GM04504 (cell line): ENCODE data around the gene HDAC5.
"Not testable (repeated sequence)": the region's sequence is repeated elsewhere in the genome, so short reads cannot be mapped to it uniquely, and the experiment has no call there.

Experiments used
- DNase-seq: peaks from one replicate; pipeline ENCODE4 v3.0.0-alpha.2; 2012; ENCODE audit warnings: low read depth

Gene HDAC5

DNA sequence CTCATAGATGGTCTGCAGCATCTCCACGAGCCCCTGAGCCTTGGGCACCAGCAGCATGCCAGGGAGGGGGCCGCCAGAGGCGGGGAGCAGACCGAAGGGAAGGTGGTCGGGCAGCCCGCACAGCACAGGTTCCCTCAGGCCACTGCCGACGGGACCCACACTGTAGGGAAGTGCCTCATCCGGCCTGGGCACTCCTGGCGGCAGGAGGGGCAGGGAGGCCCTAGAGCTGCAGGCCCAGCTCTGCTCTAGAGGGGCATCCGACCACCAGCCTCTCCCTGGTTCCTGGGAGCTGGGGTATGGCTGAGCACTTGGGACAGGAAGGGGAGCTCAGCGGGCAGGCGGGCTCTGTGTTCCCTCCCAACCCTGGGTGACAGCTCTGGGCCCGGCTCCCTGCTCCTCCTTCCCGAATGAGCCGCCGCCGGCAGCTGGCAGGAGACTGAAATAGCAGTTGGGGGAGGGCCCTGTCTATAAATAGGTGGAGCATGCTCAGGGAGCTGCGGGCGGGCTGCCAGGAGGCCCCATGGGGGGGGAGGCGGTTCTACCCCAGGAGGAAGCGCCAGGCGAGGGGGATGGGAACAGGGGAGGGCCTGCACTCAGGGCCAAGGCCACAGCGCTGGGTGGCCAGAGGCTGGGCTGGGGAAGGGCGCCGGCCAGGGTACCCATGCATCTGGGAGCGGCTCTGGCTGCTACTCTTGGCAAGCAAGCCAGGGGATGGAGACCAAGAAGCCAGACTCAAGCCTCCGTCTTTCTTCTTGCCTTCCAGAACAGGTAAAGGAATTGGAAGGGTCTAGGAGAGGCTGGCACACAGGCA, 12.4 kb downstream of the HDAC5 start:
- peak; percentile 87 for DNase-seq

DNA sequence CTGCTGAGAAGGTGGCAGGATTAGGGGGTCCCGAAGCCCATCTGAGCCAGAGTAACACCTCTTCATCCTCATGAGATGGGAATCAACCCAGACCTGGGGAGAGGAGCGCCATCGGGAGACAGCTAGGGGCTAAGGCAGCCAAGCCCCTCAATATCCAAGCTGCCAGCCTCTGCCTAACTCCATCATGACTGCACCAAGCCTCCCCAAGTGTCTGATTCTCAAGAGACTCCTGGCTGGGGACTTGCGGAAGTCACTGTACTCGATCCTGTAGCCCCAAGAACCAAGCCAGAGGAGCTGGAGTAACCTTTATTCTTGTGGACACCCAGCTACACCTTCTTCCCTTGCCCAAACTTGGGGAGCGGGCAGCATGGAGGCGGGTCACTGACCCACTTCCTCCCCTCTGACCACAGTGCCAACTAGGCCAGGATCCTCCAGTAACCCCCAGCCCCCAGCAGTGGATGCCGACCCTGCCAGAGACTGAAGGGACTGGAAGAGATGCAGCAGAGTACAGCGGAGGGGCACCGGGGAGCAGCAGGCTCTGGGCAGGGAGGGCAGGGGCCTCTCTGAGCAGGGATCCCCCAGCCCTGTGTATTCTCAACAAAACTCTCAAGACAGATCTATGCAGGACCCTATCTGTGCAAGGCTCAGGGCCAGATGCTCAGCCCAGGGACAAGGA, 13.3 kb downstream of the HDAC5 start:
- DNase-seq, result no peak

DNA sequence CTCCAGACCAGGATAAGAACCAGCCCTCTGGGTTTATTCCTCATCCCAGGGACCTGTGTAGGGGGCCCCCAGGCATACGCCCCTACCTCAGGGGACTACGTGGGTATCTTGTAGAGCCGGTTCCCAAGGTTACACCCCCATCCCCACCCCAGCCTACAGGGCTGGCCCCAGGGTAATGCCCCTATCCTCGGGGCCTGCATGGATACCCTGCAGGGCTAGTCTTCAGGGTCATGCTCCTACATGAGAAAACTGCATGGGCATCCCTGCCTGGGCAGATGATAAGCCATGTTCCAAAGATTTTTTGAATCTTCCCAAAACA, 14.2 kb downstream of the HDAC5 start:
- DNase-seq, result no peak

DNA sequence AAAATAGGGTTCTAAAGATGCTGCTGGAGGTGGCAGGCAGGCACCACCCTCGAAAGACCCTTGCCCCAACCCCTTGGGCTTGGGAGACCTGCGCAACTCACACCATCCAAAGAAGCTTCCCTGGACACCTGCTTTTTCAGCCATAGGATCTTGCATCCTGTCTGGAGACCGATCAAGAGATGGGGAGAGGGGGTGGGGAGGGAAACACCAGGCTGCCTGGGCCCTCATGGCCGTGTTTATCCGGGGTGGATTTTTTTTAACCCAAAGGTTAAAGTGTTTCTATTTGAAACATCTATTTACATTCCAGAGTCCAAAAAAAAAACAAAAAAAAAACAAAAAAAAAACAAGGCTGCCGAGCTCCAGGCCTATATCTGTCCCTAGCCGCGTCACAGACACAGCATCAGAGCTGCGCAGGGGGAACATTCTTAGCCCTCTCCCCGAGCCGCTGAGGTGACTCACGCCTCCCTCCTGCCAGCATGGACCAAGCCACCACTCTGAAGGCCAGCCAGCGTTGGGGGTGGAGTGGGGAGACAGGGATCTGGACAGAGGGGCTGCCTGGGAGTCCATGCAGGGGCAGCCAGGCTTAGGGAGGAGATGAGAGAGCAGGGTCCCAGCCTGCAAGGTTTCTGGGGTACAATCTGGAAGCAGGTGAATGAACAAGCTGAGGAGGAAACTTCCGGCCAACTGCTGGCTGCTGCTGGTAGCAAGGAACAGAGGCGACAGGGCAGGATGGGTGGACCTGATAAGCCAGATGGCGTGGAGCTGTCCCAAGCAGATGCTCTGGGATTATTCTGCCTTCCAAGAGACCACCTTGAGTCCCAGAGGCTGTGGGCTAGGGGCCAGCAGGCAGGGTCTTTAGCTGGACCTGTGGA, 14.8 kb downstream of the HDAC5 start:
- DNase-seq, result peak; percentile 94

DNA sequence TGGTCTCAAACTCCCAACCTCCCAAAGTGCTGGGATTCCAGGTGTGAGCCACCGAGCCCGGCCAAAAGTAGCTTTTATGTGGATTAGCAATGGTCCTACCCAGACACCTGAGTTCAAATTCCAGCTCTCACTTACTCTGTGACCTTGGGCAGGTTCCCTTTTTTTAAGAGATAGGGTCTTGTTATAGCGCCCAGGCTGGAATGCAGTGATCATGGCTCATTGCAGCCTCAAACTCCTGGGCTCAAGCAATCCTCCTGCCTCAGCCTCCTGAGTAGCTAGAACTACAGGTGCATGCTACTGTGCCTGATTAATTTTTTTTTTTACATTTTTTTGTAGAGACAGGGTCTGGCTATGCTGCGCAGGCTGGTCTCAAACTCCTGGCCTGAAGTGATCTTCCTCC, 16.6 kb downstream of the HDAC5 start:
- no peak for DNase-seq

DNA sequence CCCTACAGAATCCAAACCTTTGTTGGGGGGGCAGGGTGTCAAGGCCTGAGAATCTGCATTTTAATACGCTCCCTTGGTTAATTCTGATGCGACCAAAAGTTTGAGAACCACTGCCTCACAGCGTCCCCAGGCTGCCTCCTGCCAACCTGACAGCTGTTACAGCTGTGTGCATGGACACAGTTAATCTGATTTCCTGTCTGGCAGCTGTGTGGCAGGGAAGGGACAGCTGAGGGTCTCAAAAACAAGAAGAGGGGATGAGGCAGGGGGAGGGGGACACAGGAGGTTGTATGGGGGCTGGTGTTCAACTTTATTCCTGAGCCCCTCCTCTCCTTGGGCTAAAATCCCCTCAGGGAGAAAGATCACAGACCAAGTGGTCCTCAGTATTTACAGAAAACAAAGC, 17.5 kb downstream of the HDAC5 start:
- no peak for DNase-seq

DNA sequence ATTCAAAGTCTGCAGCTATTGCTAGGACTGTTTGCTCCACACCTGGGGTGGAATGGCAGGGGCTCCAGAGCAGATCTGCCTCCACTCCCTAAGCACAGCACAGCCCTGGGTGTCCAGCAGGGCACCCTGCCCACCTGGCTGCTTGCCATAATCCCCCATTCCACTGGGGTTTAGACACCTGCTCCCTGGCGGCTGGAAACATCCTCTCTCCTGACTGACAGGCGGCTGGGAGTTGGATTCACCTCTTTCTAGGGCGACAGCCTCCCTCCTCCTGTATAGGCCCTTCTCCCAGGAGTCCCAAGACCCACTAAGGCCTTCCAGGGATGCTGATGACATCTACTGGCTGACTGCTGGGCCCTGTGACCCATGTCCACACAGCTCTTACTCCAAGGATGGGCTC, 18.0 kb downstream of the HDAC5 start:
- DNase-seq, result no peak

DNA sequence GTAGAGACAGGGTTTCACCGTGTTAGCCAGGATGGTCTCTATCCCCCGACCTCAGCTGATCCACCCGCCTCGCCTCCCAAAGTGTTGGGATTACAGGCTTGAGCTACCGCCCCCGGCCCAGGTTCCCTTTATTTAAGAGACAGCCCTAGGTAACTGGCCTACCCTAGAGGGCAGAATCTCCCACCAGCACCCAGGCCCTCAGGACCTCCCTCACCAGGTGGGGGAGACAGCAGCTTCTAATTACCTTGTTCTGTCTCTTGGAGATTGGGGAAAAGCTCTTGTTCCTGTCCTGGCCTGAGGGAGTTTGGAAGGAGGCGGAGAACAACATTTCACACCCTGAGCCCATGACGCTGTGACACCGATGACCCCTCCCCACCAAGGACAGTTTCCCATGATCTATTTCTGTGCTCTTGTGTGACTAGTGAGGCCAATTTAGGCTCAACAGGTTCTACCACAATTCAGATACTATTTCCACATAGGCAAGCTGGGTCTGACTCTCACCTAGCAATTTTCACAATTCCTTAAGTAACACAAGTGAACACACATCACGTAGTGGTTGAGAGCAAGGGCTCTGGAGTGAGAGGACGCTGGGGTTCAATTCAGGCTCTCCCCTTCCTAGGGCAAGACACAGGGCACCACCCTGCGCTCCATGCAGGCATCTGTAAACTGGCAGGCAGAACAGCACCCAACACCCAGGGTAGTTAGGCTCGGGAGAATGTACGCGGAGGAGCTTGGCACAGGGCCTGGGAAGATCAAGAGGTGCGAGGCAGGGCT, 20.4 kb downstream of the HDAC5 start:
- no peak for DNase-seq

DNA sequence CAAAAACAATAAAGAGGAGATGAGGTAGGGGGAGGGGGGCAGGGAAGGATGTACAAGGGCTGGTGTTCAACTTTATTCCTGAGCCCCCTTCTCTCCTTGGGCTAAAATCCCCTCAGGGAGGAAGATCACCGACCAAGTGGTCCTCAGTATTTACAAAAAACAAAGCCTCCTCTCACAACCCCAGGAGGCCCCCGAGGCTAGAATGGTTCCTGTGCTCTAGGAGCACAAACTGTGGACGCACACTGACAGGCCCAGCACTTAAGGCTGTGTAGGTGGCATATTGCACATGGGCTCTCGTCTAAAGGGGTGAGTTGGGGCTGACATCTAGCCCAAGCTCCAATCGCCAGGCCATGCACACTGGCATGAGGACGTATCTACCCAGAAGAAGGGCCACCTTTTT, 21.6 kb downstream of the HDAC5 start:
- not testable (repeated sequence) for DNase-seq

DNA sequence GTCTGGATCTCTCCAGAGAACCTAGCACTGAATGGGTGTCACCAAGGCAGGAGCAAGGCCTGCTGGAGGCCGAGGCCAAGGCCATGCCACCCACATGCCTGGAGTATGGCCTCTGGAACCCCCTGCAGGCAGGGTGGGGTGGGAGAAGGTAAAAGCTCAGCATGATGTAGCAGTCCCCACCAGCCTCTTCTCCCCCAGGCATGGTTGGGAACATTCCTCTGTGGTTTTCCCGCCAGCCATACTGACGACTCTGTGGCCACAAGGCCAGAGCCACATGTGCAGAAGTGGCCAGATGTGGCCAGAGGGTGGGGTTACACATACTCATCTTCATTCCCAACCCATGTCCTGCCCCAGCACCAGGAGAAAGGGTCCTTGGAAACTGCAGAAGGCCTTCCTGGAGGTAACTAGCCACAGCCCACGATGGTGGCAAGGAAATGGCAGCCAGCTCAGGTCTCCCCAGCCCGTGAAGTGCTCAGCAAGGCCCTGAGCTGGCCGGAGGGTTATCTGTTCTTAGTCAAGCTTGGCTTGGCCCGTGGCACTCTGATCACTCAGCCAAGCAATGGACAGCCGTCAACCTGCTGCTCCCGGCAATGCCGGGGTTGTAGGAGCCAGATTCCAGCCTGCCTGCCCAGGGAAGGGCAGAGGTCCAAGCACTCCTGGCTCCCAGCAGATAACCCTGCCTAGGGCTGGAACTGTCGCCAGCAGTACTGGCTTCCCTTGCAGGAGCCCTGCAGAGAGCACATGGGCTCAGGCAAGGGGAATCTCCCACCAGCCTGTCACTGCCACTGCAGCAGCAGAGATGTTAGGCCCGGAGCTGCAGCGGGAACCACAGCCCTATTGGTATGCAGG, 26.1 kb downstream of the HDAC5 start:
- peak; percentile 57 for DNase-seq

DNA sequence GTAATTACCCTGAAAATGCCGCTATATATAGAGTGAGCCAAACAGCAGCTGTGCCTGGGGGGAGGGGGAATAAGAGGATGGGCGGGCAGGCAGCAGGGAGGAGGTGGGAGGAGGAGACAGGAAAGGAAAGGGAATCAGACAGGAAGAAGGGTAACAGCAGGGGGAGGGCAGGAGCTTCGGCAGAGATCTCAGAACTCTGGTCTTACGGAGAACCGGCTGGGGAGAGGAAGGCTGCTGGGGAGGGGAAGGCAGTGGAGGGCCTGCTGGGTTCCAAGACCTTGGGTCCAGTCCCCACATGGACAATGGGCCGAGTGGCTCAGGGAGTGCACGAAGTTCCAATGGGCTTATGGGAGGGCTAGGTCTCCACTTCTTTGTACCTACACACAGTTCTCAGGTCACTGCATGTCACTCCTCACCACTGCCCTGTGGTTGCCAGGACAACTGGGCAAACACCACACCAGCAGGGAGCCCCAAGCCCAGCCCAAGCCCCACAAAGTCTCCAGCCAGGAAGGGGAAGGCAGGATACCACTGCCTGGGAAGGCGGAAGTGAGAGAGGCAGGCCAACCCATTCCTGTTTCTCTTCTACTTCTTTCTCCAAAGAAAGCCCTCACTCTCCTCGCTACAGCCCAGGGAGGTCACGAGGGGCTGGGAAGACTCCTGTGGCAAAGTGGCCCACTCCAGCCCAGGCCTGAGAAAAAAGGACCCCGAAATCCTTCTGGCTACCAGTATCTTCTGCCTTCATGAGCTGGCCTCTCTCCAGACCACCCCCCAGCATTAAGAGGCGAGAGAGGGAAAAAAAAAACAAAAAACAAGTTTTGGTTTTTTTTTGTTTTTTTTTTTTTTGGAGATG, 27.6 kb downstream of the HDAC5 start:
- DNase-seq, result peak; percentile 85

DNA sequence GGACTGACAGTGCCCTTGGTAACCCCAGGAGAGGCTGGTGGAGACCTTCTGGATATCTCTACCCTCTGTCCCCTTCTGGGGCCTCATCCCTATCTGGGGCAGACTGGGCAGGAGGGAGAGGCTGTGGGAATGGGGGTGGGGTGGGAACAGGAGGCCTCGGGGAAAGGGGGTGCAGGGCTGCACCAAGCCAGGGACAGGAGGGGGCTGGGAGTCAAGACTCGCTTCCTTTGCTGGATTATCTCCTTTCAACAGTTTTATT, 28.1 kb downstream of the HDAC5 start:
- no peak for DNase-seq

DNA sequence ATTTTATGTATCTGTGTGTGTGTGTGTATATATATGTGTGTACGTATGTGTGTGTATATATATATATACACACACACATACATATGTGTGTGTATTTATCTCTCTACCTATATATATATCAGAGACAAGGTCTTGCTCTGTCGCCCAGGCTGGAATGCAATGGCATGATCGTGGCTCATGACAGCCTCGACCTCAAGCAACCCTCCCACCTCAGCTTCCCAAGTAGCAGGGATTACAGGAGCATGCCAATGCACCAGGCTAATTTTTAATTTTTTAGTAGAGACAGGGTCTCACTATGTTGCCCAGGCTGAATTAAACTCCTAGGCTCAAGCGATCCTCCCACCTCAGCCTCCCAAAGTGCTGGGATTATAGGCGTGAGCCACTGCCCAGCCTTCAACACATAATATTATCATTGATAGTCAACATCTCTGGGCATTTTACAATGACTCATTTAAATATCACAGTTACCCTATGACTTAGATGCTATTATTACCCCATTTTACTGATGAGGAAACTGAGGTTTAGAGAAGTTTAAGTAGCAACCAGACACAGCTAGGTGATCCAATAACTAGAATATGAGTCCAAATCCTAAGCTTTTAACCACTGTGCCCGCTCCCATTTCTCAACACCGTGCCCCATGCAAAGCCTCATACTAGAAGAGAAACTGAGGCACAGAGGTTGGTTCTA, 28.6 kb downstream of the HDAC5 start:
- no peak for DNase-seq

DNA sequence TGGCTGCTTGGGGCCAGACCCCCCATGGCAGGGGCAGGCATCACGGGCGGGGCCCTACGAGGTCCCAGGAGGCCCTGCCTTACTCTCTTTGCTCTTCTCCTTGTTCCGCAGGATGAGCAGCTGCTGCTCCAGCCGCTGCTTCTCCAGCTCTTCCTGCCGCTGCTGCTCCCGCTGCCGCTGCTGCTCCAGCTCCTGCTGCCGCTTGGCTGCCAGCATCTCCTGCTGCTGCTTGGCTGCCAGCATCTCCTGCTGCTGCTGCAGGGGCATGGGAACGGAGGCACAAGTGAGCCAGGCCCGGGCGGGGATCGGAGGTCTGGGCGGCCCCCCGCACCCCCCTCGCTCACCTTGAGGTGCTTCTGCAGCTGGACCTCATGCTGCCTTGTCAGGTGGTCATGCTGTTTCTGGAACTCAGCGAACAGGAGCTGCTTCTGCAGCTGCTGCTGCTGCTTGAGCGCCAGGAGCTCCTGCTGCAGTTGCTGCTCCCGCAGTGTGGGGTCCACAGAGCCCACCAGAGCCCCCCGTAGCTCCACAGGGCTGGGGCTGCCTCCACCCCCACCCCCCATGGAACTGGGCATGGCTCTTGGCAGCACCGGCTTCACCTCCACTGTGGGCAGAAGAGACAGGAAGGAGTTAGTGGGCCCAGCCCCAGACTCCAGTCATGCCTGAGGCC, 30.1 kb downstream of the HDAC5 start:
- DNase-seq, result no peak

DNA sequence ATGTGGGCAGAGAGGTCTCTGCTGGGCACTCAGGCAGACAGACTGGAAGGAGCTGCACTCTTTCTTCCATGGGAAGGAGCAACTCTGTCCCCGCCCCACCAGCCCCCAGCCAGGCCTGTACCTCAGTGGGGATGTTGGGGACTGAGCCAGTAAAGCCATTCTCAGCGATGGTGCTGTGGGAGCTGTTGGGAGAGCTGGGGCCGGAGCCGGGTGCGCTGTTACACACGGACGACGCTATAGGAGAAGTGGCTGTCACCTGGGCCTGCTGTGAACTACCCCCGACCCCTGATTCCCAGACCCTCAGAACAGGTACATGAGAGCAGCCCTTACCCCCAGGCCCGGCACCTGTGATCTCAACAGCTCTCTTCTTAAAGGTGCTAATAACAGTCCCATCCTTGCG, 31.4 kb downstream of the HDAC5 start:
- DNase-seq, result no peak

DNA sequence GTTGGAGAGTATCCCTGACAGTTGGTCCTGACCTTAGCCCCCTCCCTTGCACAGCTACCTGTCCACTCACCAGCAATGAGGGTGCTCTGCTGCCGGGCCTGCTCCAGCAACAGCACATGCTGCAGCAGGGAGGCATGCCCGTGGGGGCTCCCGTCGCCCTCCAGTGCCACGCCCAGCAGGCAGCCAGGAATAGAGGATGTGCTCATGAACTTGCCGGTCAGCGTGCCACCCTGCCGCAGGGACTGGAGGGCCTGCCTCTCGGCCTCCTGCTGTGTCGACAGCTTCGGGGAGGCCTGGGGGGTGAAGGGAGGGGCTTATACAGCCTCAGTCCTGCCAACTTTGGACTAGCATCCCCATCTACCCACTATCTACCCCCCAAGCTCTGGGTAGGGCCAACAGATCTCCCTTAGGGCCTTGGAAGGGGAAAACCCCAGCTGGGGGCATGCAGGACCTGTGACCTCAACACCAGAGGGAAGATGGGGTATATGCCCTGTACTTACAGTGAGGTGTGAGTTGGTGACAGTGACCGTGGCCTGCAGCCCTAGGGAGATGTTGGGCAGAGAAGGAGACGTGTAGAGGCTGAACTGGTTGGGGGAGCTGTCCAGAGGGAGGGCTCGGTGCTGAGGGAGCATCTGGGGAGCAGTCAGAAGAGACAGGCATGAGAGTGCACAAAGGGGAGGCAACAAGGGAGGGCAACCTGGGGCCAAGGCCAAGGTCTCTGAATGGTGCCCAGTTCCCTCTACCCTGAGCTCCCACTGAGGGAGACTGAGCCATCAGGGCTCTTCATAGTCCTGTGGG, 32.0 kb downstream of the HDAC5 start:
- no peak for DNase-seq

DNA sequence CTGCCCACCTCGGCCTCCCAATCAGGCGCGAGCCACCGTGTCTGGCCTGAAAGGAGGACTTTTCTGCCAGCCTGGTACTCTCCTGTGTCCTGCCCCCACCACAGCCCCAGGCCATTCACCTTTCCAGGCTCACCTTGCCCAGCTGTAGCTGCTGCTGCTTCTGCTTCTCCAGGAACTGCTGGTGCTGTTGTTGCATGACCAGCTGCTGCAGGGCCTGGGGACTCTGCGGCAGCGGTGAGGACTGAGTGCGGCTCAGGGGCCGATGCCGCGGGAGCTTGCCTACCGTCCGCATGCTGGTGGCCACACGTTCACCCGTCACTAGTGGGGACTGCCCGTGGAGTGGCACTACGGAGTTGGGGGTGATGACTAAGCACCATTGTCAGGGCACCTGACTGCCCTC, 35.2 kb downstream of the HDAC5 start:
- no peak for DNase-seq

DNA sequence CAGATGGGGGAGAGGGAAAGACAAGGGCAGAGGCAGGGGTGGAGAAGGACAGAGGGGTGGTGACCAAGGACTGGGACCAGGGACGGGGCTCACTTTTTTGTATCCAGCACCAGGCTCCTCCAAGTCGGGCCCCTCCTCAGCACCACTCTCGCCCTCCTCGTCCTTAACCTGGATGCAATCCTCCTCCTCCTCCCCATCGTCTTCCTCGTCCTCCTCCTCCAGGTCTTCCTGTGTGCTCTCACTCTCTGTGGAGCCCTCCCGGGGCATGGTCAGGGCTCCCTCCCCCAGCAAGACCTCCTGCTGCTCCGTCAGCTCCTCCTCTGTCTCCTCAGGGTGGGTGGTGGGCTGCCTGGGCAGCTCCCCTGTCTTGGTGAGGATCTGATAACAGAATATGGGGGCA, 36.1 kb downstream of the HDAC5 start:
- DNase-seq, result no peak
